HG03354 (cell line): ENCODE measurements around the gene GPATCH8.
"Not testable (repeated sequence)": the region's sequence is repeated elsewhere in the genome, so short reads cannot be mapped to it uniquely, and the experiment has no call there.

Source experiments
- ATAC-seq: cut with Tn5 transposase; IDR thresholded peaks from one replicate; pipeline ENCODE4 v1.9.1; 2021; ENCODE audit warnings: mild to moderate bottlenecking; ENCODE audit not compliant: unreplicated experiment, poor library complexity, severe bottlenecking

Gene GPATCH8

DNA sequence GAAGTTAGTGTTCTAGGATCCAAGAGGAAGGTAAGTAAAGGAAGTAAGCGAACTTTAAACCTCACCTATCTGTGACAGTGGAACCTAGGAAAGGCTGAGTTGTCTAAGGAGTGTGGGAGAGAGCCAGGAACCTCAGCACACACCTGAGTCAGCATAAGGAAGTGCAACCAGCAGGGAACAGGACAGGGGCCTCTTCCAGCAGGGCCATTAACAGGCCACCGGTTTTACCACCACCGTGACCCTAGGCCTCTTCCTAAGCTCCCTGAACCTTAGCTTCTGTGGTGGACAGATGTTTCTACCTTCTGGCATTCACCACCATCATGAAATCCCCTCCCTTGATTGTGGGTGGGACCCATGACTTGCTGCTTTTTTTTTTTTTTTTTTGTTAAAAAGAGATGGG, 26.7 kb upstream of the GPATCH8 start:
- ATAC-seq, result no peak

DNA sequence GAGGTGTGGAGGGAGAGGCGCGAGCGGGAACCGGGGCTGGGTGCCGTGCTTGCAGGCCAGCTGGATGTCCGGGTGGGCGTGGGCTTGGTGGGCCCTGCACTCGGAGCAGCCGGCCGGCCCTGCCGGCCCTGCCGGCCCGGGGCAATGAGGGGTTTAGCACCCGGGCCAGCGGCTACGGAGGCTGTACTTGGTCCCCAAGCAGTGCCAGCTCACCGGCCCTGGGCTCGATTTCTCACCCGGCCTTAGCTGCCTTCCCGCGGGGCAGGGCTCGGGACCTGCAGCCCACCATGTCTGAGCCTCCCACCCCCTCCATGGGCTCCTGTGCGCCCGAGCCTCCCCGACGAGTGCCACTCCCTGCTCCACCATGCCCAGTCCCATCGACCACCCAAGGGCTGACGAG, 24.7 kb upstream of the GPATCH8 start:
- no peak for ATAC-seq

DNA sequence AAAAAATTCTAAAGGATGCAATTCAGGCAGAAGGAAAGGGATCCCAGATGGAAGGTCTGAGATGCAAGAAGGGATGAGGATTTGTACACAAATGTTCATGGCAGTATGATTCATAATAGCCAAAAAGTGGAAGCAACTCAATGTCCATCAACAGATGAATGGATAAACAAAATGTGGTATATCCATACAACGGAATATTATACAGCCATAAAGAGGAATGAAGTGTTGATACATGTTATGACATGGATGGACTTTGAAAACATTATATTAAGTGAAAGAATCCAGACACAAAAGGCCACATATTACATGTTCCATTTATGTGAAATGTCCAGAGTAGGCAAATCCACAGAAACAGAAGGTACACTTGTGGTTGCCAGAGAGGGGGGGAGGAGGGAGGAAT, 23.9 kb upstream of the GPATCH8 start:
- no peak for ATAC-seq

DNA sequence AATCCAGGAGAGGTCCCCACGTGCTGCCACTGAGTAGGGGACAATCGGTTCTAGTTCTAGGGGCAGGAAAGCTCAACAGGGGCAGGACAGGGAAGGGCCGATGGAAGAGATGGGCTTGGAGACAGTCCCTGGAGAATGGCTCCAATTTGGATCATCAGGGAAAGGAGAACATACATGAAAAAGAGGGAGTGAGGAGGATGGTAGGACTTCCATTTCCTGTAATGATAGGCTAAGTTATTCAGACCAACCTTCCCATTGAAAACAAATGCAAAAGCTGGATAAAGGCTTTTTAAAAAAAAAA, 20.4 kb upstream of the GPATCH8 start:
- ATAC-seq, result no peak

DNA sequence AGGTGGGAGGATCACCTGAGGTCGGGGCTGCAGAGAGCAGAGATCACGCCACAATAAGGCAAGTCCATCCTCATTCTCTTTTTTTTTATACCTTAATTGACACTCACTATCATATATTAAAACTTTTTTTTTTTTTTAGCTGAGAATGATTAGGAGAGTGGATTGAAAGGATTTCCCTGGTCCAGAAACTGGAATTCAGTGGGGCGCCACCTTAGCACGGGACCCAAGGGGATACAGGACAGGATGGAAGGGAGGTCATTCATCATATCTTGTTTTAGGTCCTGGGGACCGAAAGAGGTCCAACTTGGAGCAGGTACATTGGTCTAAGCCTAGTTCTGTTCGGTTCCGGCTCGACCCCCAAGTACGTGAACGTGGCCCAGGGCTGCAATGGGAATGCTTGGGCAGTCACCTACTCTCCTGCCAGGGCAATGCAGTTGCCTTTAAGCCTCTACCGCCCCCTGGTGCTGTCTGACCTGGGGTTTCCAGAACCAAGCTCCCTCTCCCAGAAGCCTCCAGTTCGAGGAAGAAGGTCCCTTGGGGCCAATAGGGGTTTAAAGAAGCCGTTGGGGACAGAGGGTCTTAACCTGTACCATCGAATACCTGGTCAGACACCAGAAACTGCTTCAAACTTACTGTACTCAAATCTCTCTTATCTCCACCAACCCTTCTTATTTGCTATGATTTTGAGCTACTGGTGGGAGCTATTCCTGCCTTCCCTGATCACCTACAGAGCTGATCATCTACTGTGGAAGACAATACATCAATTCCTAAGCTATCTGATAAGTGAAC, 19.9 kb upstream of the GPATCH8 start:
- no peak for ATAC-seq

DNA sequence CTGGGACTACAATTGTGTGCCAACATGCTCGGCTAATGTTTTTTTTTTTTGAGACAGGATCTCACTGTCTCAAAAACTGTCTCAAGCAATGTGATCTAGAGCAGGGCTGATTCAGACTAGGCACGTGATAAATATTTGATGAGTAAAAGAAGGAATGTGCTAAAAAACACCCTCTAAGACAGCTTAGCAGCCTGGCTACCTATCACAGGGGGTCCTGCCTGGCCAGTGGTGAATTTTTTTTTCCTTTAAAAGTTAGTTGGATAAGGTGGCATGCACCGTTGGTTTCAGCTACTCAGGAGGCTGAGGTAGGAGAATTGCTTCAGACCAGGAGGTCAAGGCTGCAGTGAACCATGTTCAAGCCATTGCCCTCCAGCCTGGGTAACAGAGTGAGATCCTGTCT, 14.8 kb upstream of the GPATCH8 start:
- no peak for ATAC-seq

DNA sequence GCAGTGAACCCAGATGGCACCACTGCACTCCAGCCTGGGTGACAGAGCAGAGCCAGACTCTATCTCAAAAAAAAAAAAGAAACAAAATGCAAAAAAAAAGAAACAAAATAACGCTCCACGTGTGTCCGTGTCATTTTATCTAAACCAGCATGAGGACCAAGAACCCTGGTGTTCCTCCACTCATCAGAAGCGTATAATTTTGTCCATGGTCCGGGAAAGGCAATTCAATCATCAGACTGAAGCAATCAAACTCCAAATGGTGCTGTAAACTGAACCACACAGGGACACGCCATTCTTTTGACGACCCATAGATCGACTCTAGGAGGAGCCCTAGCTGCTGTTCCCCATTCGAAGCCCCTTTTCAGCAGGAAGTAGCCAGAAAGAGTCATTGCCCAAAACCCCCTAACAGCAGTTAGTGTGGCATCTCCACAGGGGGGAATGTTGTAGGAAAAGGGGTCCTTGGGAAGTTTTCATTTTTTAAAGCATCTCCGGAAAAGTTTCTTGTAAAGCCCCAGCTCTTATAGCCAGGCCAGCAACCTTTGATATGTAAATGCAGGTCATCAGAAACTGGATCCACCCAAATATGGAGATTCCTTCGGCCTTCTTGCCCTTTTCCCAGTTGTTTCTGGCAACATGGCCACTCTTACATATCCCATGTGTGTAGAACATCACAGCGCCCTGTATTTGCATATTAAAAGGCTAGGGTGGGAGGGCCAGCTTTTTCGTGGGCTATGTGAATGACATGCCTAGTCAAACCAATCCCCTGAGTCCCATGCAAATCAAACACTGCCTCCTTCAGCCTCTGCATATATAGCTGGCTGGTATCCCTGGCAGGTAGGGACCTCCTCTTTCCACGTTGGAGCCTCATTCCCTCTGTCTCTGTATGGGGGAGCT, 8.3 kb upstream of the GPATCH8 start:
- not testable (repeated sequence) for ATAC-seq

DNA sequence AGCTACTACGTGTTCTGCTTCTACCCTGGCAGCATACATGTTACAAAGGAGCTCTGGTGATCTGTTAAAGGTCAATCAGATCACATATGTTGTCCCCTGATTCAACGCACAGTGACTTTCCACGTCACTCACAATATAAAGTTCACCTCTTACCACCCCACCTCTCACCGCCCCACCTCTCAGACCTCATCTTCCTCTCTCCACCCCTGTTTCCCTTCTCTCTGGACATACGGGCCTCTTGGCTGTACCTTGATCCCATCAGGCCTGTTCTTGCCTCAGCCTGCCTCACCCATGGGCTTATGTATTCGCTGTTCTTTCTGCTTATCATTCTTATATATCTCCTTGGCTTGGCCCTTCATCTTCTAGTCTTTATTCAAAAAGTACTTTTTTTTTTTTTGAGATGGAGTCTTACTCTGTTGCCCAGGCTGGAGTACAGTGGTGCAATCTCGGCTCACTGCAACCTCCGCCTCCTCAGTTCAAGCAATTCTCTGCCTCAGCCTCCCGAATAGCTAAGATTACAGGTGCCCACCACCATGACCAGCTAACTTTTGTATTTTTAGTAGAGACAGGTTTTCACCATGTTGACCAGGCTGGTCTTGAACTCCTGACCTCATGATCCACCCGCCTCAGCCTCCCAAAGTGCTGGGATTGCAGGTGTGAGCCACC, 3.9 kb upstream of the GPATCH8 start:
- ATAC-seq, result not testable (repeated sequence)

DNA sequence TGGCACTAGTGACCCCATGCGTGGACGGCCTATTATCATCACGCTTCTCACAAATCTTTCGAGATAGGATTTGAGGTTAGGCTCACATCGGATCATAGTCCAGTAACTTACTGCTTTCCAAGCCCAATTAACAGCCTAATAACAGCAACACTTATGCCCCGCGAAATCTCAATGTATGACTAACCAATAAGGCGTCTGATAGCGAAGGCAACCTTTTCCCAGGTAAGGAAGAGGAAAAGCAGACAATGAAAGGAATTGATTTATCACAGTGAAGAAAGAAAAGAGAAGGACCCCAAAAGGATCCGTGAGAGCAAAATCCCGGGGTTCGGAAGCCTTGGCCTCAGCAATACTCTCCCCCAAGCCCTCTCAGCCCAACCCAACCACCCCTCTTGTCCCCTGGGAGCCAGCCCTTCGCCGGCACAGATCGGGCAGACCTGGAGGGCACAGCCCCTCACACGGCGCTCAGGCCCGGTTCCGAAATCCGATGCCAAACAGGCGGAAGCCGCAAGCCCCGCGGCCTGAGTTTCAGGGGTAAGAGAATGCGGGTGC, 534 bp downstream of the GPATCH8 start:
- ATAC-seq, result peak; percentile 24

DNA sequence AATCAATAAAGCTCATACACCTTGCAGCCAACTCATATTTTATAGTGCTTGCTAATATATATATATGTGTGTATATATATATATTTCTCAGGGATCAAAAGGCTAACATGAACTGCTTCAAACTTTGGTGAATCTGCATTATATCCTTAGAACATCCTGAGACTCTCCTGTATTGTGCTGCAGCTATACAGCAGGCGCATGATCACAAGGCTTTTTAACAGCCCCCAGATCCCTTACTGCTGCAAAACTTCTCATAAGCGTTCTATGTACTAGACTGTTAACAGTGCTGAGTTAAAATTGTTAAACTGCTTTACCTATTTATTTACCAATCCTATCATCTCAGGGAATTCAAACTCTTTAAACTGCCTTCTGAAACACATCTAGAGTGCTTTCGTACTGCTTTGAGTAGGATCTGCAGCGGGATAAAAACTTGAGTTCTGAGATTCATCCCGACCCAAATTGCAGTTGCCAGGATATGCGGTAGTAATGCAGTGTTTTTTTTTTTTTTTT, 1.3 kb downstream of the GPATCH8 start:
- ATAC-seq, result no peak

DNA sequence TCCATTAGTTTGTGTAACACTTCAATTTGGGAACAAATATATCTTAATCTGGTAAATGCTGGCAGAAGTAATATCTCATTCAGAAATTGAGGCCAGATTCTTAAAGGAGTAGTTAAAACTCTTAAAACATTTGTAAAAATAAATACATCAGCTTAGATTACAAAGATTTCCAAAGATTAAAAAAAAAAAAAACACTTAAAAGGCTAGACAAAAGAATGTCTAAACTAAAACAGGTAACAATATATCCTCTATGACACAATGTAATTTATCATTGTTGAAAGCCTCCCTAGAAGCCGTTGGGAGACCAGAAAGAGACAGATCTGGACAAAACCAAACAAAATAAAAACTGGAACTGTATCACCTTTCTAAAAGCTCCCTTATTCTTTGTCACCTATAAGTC, 3.5 kb downstream of the GPATCH8 start:
- no peak for ATAC-seq

DNA sequence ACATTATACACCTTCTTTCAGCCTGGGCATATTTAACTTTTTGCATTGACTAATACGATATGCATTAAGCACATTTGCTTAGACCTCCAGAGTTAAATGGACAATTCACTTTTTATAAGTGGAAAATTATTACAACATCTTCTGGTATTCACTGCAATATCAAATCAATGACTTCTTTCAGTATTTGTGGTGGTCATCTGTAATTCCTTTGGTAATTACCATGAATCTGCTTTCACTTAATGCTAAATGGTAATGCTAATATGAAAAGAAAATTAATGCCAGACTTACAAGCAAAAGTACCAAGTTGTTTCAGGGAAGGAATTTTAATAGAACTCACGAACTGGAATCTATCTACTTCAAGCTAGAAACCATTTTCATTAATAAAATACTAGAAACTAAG, 6.4 kb downstream of the GPATCH8 start:
- no peak for ATAC-seq

DNA sequence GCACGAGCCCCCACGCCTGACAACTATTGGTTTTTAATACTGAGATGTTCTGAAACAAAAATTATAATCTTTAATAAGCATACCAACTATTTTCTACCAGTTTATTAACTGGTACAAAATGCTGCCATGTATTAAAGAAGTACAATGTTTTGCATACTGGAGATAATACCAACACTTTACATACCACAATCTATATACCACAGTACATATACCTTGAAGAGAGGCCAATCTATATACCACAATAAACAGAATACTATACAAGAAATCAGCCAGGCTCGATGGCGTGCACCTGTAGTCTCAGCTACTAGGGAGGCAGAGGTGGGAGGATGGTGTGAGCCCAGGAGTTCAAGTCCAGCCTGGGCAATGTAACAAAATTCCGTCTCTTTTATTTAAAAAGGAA, 9.9 kb downstream of the GPATCH8 start:
- ATAC-seq, result no peak

DNA sequence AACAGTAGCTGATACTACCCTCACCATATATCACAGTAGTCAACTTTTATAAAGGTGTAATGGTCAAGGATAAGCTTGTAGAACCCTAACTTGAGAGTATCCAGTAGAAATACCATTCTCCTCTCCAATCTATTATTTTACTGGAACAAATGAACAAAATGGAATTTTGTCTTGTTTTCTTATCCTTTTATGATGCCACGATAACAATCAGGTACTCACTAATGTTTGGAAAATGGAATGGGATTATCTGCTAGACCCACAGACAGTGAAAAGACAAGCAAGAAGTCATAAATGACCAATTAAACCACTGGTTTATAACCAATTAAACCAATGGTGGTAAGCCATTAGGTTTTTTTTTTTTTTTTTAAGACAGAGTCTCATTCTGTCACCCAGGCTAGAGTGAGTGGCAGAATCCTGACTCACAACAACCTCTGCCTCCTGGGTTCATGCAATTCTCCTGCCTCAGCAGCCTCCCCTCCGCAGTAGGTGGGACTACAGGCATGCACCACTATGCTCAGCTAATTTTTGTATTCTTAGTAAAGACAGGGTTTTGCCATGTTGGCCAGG, 10.4 kb downstream of the GPATCH8 start:
- ATAC-seq, result no peak

DNA sequence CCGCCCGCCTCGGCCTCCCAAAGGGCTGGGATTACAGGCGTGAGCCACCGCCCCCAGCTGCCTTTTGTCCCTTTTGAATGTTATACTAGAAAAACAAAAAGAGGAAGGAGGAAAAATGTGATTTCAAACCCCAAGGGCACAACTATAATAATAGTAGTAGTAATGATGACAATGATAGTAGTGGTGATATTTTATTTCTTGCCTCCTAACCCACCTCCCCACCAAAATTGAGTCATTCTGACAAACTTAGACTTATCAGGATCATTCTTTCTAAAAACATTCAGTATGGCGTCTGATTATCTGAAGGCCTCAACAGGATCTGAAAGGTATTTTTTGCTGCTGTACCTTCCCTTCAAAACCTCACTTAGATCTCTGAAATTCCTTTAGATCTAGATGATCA, 13.6 kb downstream of the GPATCH8 start:
- no peak for ATAC-seq

DNA sequence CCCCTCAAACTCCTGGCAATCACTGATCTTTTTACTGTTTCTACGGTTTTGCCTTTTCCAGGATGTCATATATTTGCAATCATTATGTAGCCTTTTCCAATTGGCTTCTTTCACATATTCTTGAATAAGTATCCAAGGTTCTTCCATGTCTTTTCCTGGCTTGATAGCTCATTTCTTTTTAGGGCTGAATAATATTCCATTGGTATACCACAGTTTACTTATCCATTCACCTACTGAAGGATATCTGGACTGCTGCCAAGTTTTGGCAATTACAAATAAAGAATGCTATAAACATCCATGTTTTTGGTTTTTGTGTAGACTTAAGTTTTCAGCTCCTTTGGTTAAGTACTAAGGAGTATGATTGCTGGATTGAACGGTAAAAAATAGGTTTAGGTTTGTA, 16.0 kb downstream of the GPATCH8 start:
- no peak for ATAC-seq

DNA sequence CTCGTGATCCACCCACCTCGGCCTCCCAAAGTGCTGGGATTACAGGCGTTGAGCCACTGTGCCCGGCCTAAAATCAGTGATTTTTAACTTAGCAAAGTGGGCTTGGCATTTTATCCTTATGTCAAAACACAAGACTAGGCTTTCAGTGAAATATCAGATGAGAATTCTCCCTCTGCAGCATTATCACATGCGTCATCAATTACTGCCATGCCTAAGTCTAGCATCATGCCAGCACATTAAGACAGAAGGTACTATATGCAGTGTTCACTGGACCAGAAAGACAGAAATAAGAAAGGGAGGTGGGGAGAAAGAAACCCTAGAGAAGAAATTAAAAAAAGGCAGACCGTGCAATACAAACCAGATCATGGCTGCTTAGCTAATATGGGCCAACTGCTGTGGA, 29.8 kb downstream of the GPATCH8 start:
- no peak for ATAC-seq

DNA sequence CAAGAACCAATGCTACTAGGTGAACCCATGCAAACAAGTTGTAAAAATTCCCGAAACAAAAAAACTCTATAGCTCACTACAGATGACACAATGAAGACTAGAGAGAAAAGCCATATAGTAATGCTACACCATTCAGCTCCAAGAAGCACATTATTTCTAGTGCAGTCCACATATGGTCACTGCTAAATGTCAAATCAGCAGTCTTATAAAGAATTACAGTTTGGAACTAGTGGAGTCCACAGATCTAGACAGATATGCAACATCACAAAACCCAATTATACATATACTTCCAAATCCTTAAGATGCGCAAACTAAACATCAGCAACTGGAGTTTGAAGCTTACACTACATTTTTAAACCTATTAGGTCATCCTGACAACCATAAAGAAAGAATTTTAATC, 33.5 kb downstream of the GPATCH8 start:
- ATAC-seq, result no peak

DNA sequence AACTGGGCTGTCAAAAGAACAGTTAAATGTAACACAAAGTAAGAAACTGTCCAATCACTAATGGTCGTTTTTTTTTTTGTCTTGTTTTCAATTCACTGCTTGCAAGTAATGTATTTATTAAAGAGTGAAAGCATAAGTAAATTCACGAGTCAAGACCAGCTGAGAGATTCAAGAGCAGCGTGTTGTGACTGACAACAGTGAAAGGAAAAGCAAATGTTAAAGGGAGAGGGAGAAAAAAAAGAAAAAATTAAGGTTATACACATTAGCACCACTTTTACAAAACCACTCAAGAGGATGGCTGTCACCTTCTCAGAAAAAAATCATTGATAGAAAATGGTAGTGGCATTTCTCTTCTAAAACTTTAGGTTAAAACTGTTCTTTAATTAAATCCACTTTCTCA, 36.1 kb downstream of the GPATCH8 start:
- ATAC-seq, result no peak

DNA sequence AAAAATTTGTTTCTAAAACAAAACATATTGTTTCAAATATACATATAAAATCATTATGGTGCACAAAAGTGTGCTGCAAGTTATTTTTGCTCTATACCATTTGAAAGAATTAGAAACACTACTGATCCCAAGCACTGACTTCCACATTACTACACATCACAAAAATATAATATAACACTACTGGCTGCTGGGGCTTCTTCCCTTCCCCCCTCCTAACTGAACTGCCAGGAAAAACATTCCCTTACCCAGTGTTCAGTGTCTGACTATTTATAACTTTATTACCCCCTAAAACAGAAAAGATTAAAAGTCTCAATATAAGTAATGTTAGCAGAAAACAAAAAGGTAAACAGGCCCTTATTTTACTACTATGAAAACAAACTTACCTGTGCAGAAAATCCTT, 36.9 kb downstream of the GPATCH8 start:
- no peak for ATAC-seq
